Measurements from ENCODE around the gene RBMXL3. TPM values are rescaled to one million over a fixed set of nuclear protein-coding genes. Genes with fewer than 3 reads are reported as not detected.

The RBMXL3 gene
- total RNA-seq, 4 donors from 2014 or later: not detected

- TF ChIP-seq POLR2A (IDR thresholded peaks at IDR 0.05) (no peak), CTCF (IDR thresholded peaks at IDR 0.05) (no peak)
- DNase-seq: no peak
- Histone ChIP-seq H3K27ac (peak overlapping the region in 2 of 3 donors; percentile 17 to 52), H3K4me1 (peaks cover 3 to 4% of the 10 kb centered on the region in 2 donors), H3K36me3 (no peaks in the 10 kb centered on the region), H3K27me3 (no peaks in the 10 kb centered on the region), H3K9me3 (no peaks in the 10 kb centered on the region), H3K4me3 (replicated peaks in 1 of 3) (peak overlapping the region in 2 of 3 donors; percentile 46 to 47)
- intact Hi-C loops (cut with DNase I): no loop called here
- WGBS, 2 donors: 8 to 18% methylated on average over 6 of the region's 6 CpGs
Measured at GRCh38 chrX:115232933-115233496, 43.8 kb downstream of the RBMXL3 start.

- 3 to 4% methylated on average over 24 to 28 of the region's 59 CpGs for WGBS, 2 donors
- intact Hi-C loops (cut with DNase I): no loop called here
- Histone ChIP-seq H3K27ac (peak within 1 kb of the TSS in 2 of 3 donors; percentile 17 to 52), H3K9me3 (no peaks in the 10 kb centered on the region), H3K27me3 (no peaks in the 10 kb centered on the region), H3K4me3 (replicated peaks in 1 of 3) (peak within 1 kb of the TSS in 2 of 3 donors; percentile 46 to 47), H3K36me3 (no peaks in the 10 kb centered on the region), H3K4me1 (peaks cover 3 to 4% of the 10 kb centered on the region in 2 donors)
- peak; percentile 40 to 62 for DNase-seq
- no peak for TF ChIP-seq CTCF (IDR thresholded peaks at IDR 0.05)
- TF ChIP-seq POLR2A (IDR thresholded peaks at IDR 0.05): no peak
Measured at GRCh38 chrX:115233497-115234455, 44.6 kb downstream of the RBMXL3 start, which contains the start of gene LRCH2. Gene LRCH2, minus strand, starts transcription at chrX:115234096. Its CDS starts 55 bp downstream, at chrX:115234041.

GRCh38 chrX:115234461-115234860 is 45.3 kb downstream of the RBMXL3 start:
- Histone ChIP-seq H3K27ac (peak overlapping the region in 1 of 3 donors; percentile 52), H3K9me3 (no peaks in the 10 kb centered on the region), H3K4me3 (replicated peaks in 1 of 3) (no peak overlapping the region), H3K27me3 (no peaks in the 10 kb centered on the region), H3K4me1 (peaks cover 3% of the 10 kb centered on the region in 2 donors), H3K36me3 (no peaks in the 10 kb centered on the region)
- TF ChIP-seq POLR2A (IDR thresholded peaks at IDR 0.05): no peak
- no peak for TF ChIP-seq CTCF (IDR thresholded peaks at IDR 0.05)
- DNase-seq: no peak
- 28 to 39% methylated on average over 3 of the region's 3 CpGs for WGBS, 2 donors
- intact Hi-C loops (cut with DNase I): no loop called here

GRCh38 chrX:115236560-115236959 is 47.4 kb downstream of the RBMXL3 start:
- H3K27me3 ChIP-seq: peaks cover 6% of the 10 kb centered on the region
- H3K4me3 ChIP-seq (replicated peaks in 1 of 3): no peak overlapping the region
- DNase-seq: no peak
- intact Hi-C loops (cut with DNase I): no loop called here
- no peak for TF ChIP-seq POLR2A (IDR thresholded peaks at IDR 0.05)
- TF ChIP-seq CTCF (IDR thresholded peaks at IDR 0.05): no peak
- no peak overlapping the region for H3K27ac ChIP-seq
- H3K4me1 ChIP-seq: no peaks in the 10 kb centered on the region
- no peaks in the 10 kb centered on the region for H3K9me3 ChIP-seq
- no peaks in the 10 kb centered on the region for H3K36me3 ChIP-seq

- H3K27ac ChIP-seq: no peak overlapping the region
- no peak overlapping the region for H3K4me3 ChIP-seq (replicated peaks in 1 of 3)
- H3K4me1 ChIP-seq: no peaks in the 10 kb centered on the region
- no peak for DNase-seq
- intact Hi-C loops (cut with DNase I): no loop called here
- TF ChIP-seq POLR2A (IDR thresholded peaks at IDR 0.05) (no peak), CTCF (IDR thresholded peaks at IDR 0.05) (no peak)
- no peaks in the 10 kb centered on the region for H3K36me3 ChIP-seq
- WGBS, 2 donors: 68 to 76% methylated on average over 1 of the region's 1 CpG
- peaks cover 6% of the 10 kb centered on the region for H3K27me3 ChIP-seq
- H3K9me3 ChIP-seq: no peaks in the 10 kb centered on the region
Measured at GRCh38 chrX:115237056-115237455, 47.8 kb downstream of the RBMXL3 start.

All from thyroid gland (tissue), 4 donors.